Stimulated activated CD8-positive, alpha-beta memory T cell treated with anti-CD3 and anti-CD28 coated beads, Interleukin-15, amount 100 ng/mL, for 1 hour (primary cell): ENCODE data around the gene FBXO42.
"Not testable (repeated sequence)": the region's sequence is repeated elsewhere in the genome, so short reads cannot be mapped to it uniquely, and the experiment has no call there.

ENCODE experiments used
- DNase-seq: peaks from one replicate; pipeline ENCODE4 v3.0.0-alpha.2; 2020; ENCODE audit warnings: low read depth

Gene FBXO42

GRCh38 chr1:16243936-16244649 is 108.2 kb downstream of the FBXO42 start:
- peak; percentile 60 for DNase-seq

- DNase-seq: no peak
These were observed 109.1 kb downstream of the FBXO42 start for GRCh38 chr1:16243215-16243610.

- DNase-seq: no peak
These were observed 109.6 kb downstream of the FBXO42 start for GRCh38 chr1:16242556-16243214.

DNA sequence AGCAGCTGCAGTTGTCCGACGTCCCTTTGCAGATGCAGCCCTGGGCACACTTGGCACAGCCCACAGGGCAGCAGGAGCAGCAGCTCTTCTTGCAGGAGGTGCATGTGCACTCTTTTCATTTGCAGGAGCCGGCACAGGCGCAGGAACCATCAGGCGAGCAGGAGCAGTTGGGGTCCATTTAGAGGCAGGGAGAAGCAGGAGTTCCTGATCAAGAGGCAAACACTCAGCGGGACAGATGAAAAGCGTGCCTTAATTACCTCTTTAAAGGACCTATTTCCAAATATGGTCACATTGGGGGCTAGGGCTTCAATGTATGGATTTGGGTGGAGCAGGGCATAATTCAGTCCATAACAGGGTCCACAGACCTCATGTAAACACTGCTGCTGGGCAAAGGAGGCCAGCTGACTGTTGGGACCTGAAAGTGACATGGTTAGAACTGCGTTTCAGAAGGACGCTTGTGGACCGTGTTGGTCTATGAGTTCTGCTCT is 111.0 kb downstream of the FBXO42 start:
- DNase-seq: no peak

- no peak for DNase-seq
These were observed 112.2 kb downstream of the FBXO42 start for GRCh38 chr1:16239972-16240491.

DNA sequence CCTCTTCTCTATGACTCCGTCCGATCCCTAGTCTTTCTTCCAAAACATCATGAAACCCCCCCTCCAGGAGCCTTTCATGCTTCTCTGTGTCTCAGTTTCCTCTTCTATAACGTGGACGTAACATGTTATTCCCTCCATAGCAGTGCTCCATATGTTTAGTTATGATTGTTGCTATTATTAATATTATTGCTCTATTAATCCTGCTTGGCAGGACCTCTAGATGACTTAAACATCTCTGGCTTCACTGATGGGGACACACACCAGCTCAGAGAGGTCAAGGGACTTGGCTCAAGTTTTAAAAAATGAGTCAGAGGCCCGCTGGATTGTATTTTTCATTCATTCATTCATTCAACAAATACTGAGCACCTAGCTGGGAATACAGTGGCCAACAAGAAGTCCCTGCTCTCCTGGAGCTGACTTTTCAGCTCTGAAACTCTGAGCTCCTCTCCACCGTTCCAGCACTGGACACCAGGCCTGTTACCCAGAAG is 114.9 kb downstream of the FBXO42 start:
- no peak for DNase-seq

DNA sequence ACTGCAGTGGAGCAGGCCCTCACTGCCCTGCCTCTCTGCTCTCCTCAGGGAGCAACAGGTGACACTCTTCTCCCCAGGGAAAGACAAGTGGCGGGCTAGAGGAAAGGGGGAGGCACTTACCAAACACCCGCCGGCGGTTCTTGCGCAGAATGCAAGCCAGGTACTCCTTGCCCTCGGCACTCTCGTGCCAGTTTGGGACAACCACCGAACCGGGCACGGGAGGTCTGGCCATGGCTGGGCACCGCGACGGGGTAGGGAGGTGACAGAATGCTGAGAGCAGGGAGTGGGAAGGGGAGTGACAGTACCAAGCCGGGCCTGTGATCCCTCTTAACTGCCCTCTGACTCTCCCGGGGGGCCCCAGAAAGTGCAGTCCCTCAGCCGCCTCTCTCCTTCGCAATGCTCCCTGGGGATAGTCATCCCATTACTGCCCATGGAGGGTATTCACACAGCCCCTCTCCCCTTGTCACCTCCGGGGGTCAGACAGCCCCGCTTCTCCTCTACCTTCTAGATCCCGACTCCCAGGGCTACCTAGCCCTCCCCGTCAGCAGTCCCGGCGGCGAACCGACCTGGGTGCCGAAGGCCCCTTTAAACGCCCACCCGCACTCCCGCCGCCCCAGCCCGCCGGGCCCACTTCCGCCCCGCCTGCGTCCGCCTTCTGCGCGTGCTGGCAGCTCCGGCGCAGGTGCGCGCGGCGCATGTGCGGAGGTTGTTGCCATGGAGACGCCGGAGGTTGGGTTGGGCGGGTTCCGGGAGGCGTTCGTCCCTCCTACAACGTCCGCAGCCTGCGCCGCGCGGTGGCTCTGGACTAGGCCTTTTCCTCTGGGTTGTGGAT is 115.6 kb downstream of the FBXO42 start, which contains the start of gene CPLANE2:
CPLANE2 (minus strand) TSS at position 673 of the 832 bp plus-strand sequence; CDS start at position 232, 441 bp downstream.
- peak; percentile 89 for DNase-seq

DNA sequence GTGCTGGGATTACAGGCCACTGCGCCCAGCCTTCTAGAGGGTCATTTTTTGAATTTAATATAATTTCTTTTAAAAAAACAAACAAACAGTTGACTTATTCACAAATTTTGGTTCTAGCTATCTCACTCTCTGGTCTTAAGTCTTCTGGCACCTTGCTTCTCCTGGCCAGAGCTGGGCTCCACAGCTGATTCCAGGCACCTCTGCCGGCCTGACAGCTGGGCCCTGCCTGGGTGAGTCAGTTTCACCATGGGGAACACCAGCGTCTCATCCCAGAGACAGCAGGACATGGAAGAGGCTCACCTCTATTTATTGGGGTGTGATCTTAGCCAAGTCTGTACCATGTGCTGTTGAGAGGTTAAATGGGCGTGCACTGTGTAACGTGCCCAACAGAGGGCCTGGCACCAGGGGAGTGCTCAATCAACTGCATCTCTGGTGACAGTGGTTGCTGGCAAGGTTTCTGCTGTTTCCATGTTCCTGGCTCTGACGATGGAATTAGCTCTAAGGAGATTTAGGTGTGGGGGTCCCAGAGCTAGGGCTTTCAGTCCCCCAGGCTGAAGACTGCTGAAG is 116.3 kb downstream of the FBXO42 start:
- no peak for DNase-seq

DNA sequence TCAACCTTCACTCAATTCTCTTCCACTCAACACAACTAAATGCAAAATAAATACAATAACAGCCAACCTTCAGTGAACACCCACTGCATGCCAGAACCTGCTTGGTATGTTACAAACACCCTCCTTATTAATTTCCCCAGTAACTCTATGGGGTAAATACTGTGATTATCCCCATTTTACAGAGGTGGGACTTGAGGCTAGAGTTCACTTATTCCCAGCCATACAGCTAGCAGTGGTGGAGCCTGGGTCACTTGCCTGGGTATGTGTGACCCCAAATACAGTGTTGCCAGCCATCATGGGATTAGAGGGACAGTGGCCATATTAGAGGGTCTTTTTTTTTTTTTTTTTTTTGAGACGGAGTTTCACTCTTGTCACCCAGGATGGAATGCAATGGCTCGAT is 116.9 kb downstream of the FBXO42 start:
- no peak for DNase-seq

GRCh38 chr1:16233431-16233830 is 118.8 kb downstream of the FBXO42 start:
- DNase-seq: no peak

GRCh38 chr1:16232316-16232710 is 120.0 kb downstream of the FBXO42 start:
- no peak for DNase-seq

- no peak for DNase-seq
These were observed 120.7 kb downstream of the FBXO42 start for GRCh38 chr1:16231331-16232315.

GRCh38 chr1:16230744-16231143 is 121.5 kb downstream of the FBXO42 start:
- no peak for DNase-seq

DNA sequence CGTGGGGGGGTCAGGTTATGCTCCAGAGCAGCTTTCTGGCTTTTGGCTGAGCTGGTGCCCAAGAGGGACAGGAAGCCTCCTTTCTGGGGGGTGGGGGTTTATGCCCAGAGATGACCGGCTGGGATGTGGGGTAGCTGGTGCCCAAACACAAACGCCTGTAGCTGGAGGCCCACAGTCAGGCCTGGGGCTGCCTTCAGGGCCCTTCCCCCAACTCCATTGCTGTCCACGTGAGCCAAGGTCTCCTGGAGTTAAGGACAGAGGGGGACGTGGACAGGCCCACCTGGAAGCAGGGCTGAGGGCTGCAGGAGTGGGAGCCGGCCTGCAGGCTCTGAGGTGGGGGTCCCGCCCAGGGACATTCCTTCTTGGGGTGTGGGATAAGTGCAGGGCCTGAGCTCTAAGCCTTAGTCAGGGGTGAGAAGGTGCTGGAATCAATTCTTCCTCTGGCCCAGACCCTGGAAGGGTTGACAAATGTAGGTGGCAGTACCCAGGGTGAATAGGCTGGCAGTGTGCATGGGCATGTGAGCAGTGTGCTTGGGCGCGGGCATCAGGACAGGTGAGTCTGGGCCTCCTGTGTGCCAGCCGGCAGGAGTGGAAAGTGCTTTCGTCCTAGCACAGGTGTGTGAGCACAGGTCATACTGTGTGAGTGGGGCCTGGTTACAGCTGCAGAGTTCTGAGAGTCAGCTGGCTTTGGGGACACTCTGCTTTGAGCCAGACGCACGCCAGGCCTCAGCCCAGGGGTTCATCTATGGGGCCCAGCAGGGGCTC is 122.1 kb downstream of the FBXO42 start:
- DNase-seq: no peak

DNA sequence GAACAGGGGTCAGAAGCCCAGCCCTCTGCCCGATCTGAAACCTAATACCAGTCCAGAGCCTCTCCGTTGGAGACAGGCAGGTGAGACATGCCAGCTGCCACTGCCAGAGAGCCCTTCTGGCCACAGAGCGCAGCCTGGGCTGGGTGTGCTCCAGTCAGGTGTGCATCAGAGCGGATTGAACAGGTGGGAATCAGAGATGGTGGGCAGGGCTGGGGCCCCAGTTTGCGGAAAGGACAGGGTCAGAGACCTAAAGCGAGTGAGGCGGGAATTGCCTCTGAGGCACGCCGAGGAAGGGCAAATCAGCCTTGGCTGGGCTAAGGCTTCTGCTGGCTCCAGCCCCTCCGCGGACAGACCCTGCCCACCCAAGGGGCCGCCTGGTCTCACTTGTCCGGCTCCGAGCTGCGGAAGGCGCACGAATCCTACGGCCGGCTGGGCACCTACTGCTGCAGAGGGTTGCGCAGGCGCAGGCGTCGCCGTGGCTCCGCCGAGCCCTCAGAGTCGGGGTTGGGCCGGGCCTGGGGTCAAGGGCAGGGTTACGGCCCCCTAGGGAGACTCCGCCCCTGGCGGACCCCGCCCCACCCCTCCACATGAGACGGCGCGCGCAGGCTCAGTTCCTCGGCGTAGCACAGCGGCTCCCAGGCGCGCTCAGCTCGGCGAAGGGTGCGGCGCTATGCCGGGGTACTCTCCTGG is 125.6 kb downstream of the FBXO42 start:
- no peak for DNase-seq

DNA sequence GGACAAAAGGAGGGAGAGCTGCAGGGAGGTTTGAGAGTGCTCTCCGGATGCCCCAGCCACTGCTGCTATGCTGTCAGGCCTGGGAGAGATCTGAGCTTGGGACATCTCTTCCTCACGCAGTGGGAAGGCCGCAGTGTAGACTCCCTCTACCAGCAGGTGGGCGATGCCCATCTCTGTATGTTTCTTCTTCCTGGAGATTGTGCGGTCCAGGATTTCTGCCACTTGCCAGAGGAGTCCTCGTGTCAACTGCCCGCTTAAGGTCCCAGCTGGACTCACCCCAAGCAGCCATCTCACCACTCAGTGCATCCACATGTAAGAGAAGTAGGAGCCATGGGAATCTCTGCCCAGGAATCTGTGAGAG is 126.2 kb downstream of the FBXO42 start:
- no peak for DNase-seq

- DNase-seq: no peak
These were observed 127.8 kb downstream of the FBXO42 start for GRCh38 chr1:16224472-16224871.

GRCh38 chr1:16222716-16223115 is 129.6 kb downstream of the FBXO42 start:
- DNase-seq: not testable (repeated sequence)

DNA sequence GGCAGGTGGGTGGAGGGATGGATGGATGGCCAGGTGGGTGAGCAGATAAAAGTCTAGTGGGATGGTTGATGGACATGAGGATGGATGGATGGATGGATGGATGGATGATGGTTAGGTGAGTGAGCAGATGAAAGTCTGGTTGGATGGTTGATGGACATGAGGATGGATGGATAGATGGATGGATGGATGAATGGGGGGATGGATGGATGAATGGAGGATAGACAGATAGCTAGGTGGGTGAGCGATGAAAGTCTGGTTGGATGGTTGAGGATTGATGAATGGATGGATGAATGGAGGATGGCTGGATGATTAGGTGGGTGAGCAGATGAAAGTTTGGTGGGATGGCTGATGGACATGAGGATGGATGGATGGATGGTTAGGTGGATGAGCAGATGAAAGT is 130.8 kb downstream of the FBXO42 start:
- DNase-seq: no peak
